Suprapubic skin (tissue), 3 donors: ENCODE data around the gene GFOD1.

Experiments
- CTCF ChIP-seq, 2 donors: fragments of 200-600 bp in 1 of 2; fragments of 450-650 bp in 1 of 2; sonication (generic) in 1 of 2; IDR thresholded peaks; one replicate each; pipeline ENCODE4 v1.5.1; 2016 to 2019; ENCODE audit warnings: antibody characterized with exemption in 2 of 2, mild to moderate bottlenecking in 1 of 2, moderate library complexity in 1 of 2
- POLR2A ChIP-seq, 2 donors: fragments of 450-650 bp; IDR thresholded peaks; one replicate each; pipeline ENCODE4 v1.6.1; 2017; ENCODE audit warnings: antibody characterized with exemption in 2 of 2, mild to moderate bottlenecking in 2 of 2, moderate library complexity in 2 of 2

- TF ChIP-seq POLR2A (IDR thresholded peaks at IDR 0.05) (no peak), CTCF (IDR thresholded peaks at IDR 0.05) (no peak)
Measured at GRCh38 chr6:13523826-13524622, 36.6 kb upstream of the GFOD1 start.
